Parathyroid adenoma (tissue), 2 donors: ENCODE results near the gene KDM1B.

ENCODE experiments used
- H2AFZ ChIP-seq: fragments of 300-600 bp; sonication (generic); one replicate; pipeline ENCODE4 v1.7.0; 2017; ENCODE audit warnings: antibody characterized with exemption, mild to moderate bottlenecking
- H3K27ac ChIP-seq: fragments of 300-600 bp; sonication (generic); one replicate; pipeline ENCODE4 v1.7.0; 2017
- H3K27me3 ChIP-seq: fragments of 300-600 bp; sonication (generic); one replicate; pipeline ENCODE4 v1.7.0; 2017; ENCODE audit warnings: low read length; ENCODE audit not compliant: control insufficient read depth, insufficient read depth
- H3K36me3 ChIP-seq: fragments of 300-600 bp; sonication (generic); one replicate; pipeline ENCODE4 v1.7.0; 2017; ENCODE audit warnings: low read length; ENCODE audit not compliant: control insufficient read depth, insufficient read depth
- H3K4me1 ChIP-seq: fragments of 300-600 bp; sonication (generic); one replicate; pipeline ENCODE4 v1.7.0; 2017; ENCODE audit warnings: control low read depth
- H3K4me2 ChIP-seq: fragments of 300-600 bp; sonication (generic); one replicate; pipeline ENCODE4 v1.7.0; 2017; ENCODE audit warnings: low read length
- H3K4me3 ChIP-seq: fragments of 300-600 bp; sonication (generic); one replicate; pipeline ENCODE4 v1.7.0; 2017; ENCODE audit warnings: low read depth, low read length
- H3K79me2 ChIP-seq: fragments of 300-600 bp; sonication (generic); one replicate; pipeline ENCODE4 v1.7.0; 2017; ENCODE audit warnings: control low read depth
- H3K9ac ChIP-seq: fragments of 300-600 bp; sonication (generic); one replicate; pipeline ENCODE4 v1.7.0; 2017; ENCODE audit warnings: mild to moderate bottlenecking
- H3K9me3 ChIP-seq: fragments of 300-600 bp; sonication (generic); one replicate; pipeline ENCODE4 v1.7.0; 2017; ENCODE audit warnings: low read length; ENCODE audit not compliant: control insufficient read depth
- TF ChIP-seq, protein P1 (sequence below): fragments of 300-600 bp; sonication (generic); IDR thresholded peaks from one replicate; pipeline ENCODE4 v1.7.0; 2017; ENCODE audit warnings: antibody characterized with exemption, mild to moderate bottlenecking
- donor health status: primary hyperparathyroidism.

The KDM1B gene, protein sequence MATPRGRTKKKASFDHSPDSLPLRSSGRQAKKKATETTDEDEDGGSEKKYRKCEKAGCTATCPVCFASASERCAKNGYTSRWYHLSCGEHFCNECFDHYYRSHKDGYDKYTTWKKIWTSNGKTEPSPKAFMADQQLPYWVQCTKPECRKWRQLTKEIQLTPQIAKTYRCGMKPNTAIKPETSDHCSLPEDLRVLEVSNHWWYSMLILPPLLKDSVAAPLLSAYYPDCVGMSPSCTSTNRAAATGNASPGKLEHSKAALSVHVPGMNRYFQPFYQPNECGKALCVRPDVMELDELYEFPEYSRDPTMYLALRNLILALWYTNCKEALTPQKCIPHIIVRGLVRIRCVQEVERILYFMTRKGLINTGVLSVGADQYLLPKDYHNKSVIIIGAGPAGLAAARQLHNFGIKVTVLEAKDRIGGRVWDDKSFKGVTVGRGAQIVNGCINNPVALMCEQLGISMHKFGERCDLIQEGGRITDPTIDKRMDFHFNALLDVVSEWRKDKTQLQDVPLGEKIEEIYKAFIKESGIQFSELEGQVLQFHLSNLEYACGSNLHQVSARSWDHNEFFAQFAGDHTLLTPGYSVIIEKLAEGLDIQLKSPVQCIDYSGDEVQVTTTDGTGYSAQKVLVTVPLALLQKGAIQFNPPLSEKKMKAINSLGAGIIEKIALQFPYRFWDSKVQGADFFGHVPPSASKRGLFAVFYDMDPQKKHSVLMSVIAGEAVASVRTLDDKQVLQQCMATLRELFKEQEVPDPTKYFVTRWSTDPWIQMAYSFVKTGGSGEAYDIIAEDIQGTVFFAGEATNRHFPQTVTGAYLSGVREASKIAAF

DNA sequence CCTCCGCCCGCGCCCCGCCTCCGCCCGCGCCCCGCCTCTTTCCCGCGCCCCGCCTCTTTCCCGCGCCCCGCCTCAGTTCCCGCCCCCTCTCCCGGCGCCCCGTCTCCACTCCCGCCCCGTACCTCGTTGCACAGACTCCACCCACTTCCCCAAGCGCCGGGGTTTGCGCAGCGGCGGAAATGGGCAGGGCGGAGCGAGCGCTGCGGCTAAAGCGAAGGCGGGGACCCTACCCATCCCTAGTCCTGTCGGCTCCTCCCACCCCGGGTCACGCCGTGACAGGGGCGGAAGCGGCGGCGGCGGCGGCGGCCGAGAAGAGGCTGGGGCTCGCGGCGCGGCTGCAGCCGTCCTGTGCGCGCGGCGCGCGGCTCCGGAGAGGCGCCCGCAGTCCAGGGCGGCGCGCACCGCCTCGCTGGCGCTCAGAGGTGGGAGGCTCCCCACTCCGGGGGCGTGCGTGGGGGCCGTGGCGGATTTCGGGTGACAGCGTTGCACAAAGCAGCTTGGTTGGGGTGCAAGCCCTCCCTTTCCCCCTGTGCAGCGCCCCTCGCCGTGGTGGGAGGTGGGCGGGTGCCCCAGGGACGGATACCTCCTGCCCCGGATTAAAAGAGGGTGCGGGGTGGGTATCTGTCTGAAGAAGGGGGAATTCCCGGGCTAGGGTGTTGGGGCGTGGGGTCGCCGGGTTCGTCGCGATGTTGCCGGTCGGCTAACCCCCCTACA lies at the start of gene KDM1B:
Gene KDM1B (plus strand): TSS at position 273 of the 714 bp plus-strand sequence. CDS start 4,474 bp downstream, outside the sequence.
- H3K27ac ChIP-seq = peak within 1 kb of the TSS; percentile 66
- H3K4me2 ChIP-seq = peak within 1 kb of the TSS; percentile 64

DNA sequence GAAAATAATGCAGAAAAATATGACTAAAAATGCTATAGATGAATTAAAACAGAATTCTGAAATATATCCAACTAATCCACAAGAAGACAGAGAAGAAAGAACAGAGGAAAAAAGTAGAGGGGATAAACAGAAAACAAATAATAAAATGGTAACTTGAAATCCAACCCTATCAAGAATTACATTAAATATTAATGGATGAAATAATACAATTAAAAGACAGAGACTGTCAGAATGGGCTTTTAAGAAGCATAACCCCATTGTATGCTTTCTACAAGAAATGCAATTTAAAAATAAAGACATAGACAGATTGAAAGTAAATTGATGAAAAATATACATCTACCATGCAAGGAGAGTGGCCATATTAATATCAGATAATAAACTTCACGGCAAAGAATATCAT lies 48.2 kb upstream of the KDM1B start:
- Histone ChIP-seq H3K9ac (no peak overlapping the region), H3K27ac (no peak overlapping the region), H3K4me2 (no peak overlapping the region), H3K4me1 (no peaks in the 10 kb centered on the region), H3K27me3 (no peaks in the 10 kb centered on the region), H3K9me3 (no peaks in the 10 kb centered on the region), H3K36me3 (no peaks in the 10 kb centered on the region), H3K4me3 (no peak overlapping the region), H3K79me2 (no peaks in the 10 kb centered on the region), H2AFZ (no peak overlapping the region)
- TF ChIP-seq, protein P1, sequence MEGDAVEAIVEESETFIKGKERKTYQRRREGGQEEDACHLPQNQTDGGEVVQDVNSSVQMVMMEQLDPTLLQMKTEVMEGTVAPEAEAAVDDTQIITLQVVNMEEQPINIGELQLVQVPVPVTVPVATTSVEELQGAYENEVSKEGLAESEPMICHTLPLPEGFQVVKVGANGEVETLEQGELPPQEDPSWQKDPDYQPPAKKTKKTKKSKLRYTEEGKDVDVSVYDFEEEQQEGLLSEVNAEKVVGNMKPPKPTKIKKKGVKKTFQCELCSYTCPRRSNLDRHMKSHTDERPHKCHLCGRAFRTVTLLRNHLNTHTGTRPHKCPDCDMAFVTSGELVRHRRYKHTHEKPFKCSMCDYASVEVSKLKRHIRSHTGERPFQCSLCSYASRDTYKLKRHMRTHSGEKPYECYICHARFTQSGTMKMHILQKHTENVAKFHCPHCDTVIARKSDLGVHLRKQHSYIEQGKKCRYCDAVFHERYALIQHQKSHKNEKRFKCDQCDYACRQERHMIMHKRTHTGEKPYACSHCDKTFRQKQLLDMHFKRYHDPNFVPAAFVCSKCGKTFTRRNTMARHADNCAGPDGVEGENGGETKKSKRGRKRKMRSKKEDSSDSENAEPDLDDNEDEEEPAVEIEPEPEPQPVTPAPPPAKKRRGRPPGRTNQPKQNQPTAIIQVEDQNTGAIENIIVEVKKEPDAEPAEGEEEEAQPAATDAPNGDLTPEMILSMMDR = no peak

More for the DNA sequence above, at the start of gene KDM1B:
- H3K4me3 ChIP-seq = peak within 1 kb of the TSS; percentile 80
- no peaks in the 10 kb centered on the region for H3K36me3 ChIP-seq
- H3K9me3 ChIP-seq = no peaks in the 10 kb centered on the region
- H3K9ac ChIP-seq = no peak within 1 kb of the TSS
- peak within 1 kb of the TSS; percentile 96 for H2AFZ ChIP-seq
- no peaks in the 10 kb centered on the region for H3K27me3 ChIP-seq
- no peaks in the 10 kb centered on the region for H3K79me2 ChIP-seq
- TF ChIP-seq, protein P1 = no peak
- peaks cover 14% of the 10 kb centered on the region for H3K4me1 ChIP-seq

DNA sequence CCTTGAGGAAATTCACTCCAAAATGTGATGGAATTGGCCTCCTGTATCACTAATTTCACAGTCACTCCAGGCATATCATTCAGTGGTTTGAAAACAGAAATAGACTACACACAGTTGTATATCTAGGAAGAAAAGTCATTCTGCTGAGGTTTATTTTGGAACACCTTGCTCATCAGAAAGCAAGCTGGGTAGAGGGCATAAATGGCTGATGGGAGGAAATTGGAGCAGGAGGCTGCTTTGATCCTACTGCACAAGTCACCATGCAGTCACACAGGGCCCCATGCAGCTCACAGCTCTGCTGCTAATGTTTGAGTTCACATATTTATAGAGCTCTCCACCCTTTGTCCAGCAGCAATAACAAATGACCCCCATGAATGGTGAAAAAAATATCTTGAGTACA lies 45.1 kb upstream of the KDM1B start:
- no peak overlapping the region for H3K4me3 ChIP-seq
- H3K9me3 ChIP-seq = no peaks in the 10 kb centered on the region
- no peaks in the 10 kb centered on the region for H3K4me1 ChIP-seq
- no peak overlapping the region for H3K4me2 ChIP-seq
- no peaks in the 10 kb centered on the region for H3K79me2 ChIP-seq
- no peak overlapping the region for H3K27ac ChIP-seq
- no peak overlapping the region for H2AFZ ChIP-seq
- H3K9ac ChIP-seq = no peak overlapping the region
- H3K27me3 ChIP-seq = no peaks in the 10 kb centered on the region
- H3K36me3 ChIP-seq = no peaks in the 10 kb centered on the region
- TF ChIP-seq, protein P1 = no peak

DNA sequence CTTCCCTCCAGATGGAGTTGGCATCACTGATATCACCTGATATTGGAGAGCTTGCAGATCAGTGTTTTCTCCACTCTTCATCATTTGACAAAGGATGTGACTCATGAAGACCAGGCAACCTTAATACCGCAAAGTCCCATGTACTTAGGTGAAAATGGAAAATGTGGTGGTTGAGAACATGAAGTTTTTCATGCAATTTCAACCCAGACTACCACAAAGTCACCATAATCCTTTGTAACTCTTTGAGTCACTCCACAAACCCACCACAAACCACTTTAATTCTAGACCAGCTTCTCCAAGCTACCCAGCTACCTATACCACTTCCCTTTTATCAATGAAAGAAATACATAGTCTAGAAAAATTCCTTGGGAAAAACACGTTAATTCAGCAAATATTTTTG lies 39.9 kb upstream of the KDM1B start:
- no peaks in the 10 kb centered on the region for H3K27me3 ChIP-seq
- TF ChIP-seq, protein P1 = no peak
- H3K9me3 ChIP-seq = no peaks in the 10 kb centered on the region
- no peak overlapping the region for H3K27ac ChIP-seq
- H3K9ac ChIP-seq = no peak overlapping the region
- no peaks in the 10 kb centered on the region for H3K79me2 ChIP-seq
- H3K4me2 ChIP-seq = no peak overlapping the region
- H3K4me1 ChIP-seq = no peaks in the 10 kb centered on the region
- no peaks in the 10 kb centered on the region for H3K36me3 ChIP-seq
- no peak overlapping the region for H2AFZ ChIP-seq
- H3K4me3 ChIP-seq = no peak overlapping the region
